Natural killer cell treated with Interleukin-12 subunit alpha and Interleukin-12 subunit beta and Interleukin-15 and Interleukin-18, amount 100 ng/mL, for 72 hours (primary cell): ENCODE measurements around the gene ID3. TPM values are rescaled to one million over a fixed set of nuclear protein-coding genes. Genes with fewer than 3 reads are reported as not detected.

Experiments
- ATAC-seq, 2 donors: fragments of 150-1000 bp; cut with Tn5 transposase in 1 of 2; sonication (Bioruptor Pico), chemical (Tn5 transposase) in 1 of 2; 2 replicates each; pipeline ENCODE4 v1.10.0; 2021
- DNase-seq: peaks from one replicate; pipeline ENCODE4 v3.0.0; 2022; ENCODE audit warnings: low spot score
- H3K27ac Mint-ChIP-seq, 2 donors: 1 replicate in 1 of 2; 2 replicates in 1 of 2; pipeline ENCODE4 v1.8.0; 2022; ENCODE audit warnings: mixed read lengths in 2 of 2, mild to moderate bottlenecking in 1 of 2, moderate library complexity in 1 of 2
- H3K27me3 Mint-ChIP-seq, 2 donors: 1 replicate in 1 of 2; 2 replicates in 1 of 2; pipeline ENCODE4 v1.8.0; 2022; ENCODE audit warnings: mixed read lengths in 2 of 2
- H3K36me3 Mint-ChIP-seq: one replicate; pipeline ENCODE4 v1.8.0; 2022; ENCODE audit warnings: mixed read lengths
- H3K4me1 Mint-ChIP-seq, 2 donors: 1 replicate in 1 of 2; 2 replicates in 1 of 2; pipeline ENCODE4 v1.8.0; 2022; ENCODE audit warnings: low read depth in 2 of 2, mixed read lengths in 2 of 2, mild to moderate bottlenecking in 1 of 2
- H3K4me3 Mint-ChIP-seq: one replicate; pipeline ENCODE4 v1.8.0; 2022; ENCODE audit warnings: mixed read lengths
- H3K9me3 Mint-ChIP-seq: 2 replicates; pipeline ENCODE4 v1.8.0; 2022; ENCODE audit warnings: mixed read lengths
- total RNA-seq, 2 donors: library from RNA; stranded (reverse); gene quantifications; one replicate each; pipeline ENCODE4 v1.2.3, GENCODE V29; 2022

ID3 gene
- total RNA-seq, 2 donors from 2014 or later = 2.6 to 5.0 TPM

DNA sequence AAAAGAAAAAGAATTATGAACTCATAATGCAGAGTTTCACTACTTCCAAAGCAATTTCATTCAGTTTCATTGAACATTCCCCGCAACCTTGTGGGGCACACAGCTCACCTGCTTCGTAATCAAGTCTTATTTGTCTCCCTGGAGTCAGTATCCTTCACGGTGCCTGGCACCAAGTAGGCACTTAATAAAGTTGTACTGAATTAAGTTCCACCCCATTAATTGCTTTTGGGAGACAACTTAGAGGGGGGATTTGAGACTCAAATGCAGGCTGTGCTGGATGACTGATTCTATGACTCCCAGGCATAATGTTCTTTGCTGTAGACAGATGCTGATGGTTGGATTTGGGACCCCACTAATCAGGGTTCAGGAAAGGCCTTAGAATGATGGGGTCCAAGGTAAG, 6.5 kb upstream of the ID3 start:
- Mint-ChIP-seq H3K9me3 (no peaks in the 10 kb centered on the region), H3K4me3 (no peak overlapping the region), H3K27me3 (peaks cover 56 to 78% of the 10 kb centered on the region in 2 donors), H3K27ac (no peak overlapping the region), H3K36me3 (no peaks in the 10 kb centered on the region), H3K4me1 (peaks cover 21 to 24% of the 10 kb centered on the region in 2 donors)
- no peak for DNase-seq
- no peak for ATAC-seq

DNA sequence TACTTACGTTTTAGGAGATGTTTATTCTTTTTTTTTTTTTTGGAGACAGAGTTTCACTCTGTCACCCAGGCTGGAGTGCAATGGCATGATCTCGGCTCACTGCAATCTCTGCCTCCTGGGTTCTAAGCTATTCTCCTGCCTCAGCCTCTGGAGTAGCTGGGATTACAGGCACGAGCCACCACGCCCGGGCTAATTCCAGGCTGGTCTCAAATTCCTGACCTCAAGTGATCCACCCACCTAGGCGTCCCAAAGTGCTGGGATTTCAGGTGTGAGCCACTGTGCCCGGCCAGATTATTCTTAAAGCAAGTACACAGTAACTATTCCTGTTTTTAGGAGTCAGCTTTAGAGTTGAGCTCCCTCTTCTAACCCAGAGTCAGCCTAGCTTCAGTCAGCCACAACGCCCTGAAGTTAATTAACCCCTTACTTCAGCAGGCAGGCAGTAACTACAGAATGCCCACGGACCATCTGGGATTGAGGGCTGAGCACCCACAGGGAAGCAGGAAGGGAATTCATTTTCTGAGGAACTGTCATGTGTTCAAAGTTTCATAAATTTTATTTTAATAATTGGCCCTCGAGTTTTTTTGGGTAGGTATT, 5.3 kb upstream of the ID3 start:
- no peaks in the 10 kb centered on the region for H3K36me3 Mint-ChIP-seq

DNA sequence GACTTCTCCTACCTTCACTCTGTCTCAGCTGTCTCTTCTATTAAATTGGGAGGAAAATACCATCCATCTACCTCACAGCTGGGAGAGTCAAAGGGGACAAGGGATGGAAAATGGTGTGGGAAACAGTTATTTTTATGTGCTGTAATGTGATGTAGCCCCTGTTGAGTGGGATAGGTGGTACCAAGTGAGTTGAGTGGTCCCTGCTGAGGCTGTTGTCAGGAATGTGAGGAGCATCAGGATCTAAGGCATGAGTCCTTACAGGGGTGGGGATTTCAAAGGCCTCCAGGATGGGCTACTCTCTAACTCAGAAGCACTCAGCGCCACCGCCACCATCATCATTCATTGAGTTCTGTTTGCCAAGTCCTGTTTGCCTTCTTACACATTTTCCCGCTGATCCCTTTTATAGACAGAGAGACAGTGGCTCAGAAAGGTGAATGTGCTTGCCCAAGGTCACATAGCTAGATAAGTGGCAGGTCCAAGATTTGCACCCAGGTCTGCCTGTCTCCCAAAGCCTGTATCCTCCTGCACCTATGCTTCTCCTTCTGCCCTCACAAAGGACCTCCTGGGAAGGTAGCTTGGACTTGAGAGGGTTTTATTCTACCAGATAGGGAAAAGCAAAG, 4.6 kb upstream of the ID3 start:
- DNase-seq (no peak), ATAC-seq (no peak)
- Mint-ChIP-seq H3K9me3 (no peaks in the 10 kb centered on the region), H3K27ac (peak overlapping the region; percentile 27 to 84), H3K27me3 (peaks cover 53 to 77% of the 10 kb centered on the region in 2 donors), H3K4me1 (peaks cover 32 to 38% of the 10 kb centered on the region in 2 donors), H3K36me3 (no peaks in the 10 kb centered on the region), H3K4me3 (peak overlapping the region; percentile 40)

More for the DNA sequence above, 5.3 kb upstream of the ID3 start:
- peaks cover 29 to 35% of the 10 kb centered on the region in 2 donors for H3K4me1 Mint-ChIP-seq
- no peak overlapping the region for H3K4me3 Mint-ChIP-seq
- peaks cover 60 to 82% of the 10 kb centered on the region in 2 donors for H3K27me3 Mint-ChIP-seq
- no peak for ATAC-seq
- no peak overlapping the region for H3K27ac Mint-ChIP-seq
- H3K9me3 Mint-ChIP-seq = no peaks in the 10 kb centered on the region
- no peak for DNase-seq

DNA sequence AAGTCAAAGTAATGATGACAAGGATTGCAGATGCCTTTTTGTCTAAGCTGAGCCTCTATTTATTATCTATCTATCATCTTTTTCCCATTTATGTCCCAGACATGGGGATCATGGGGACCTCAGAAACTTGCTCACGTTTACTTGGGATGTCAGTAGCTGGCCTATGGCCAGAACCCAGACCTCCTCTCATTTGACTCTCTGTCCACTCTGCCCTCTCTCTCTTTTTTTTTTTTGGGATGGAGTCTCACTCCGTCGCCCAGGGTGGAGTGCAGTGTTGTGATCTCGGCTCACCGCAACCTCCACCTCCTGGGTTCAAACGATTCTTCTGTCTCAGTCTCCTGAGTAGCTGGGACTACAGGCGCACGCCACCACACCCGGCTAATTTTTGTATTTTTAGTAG, 3.7 kb upstream of the ID3 start:
- peak overlapping the region; percentile 27 to 84 for H3K27ac Mint-ChIP-seq
- H3K27me3 Mint-ChIP-seq = peaks cover 47 to 69% of the 10 kb centered on the region in 2 donors
- no peaks in the 10 kb centered on the region for H3K9me3 Mint-ChIP-seq
- peaks cover 30 to 35% of the 10 kb centered on the region in 2 donors for H3K4me1 Mint-ChIP-seq
- ATAC-seq = no peak
- H3K4me3 Mint-ChIP-seq = peak overlapping the region; percentile 40
- no peaks in the 10 kb centered on the region for H3K36me3 Mint-ChIP-seq
- no peak for DNase-seq

DNA sequence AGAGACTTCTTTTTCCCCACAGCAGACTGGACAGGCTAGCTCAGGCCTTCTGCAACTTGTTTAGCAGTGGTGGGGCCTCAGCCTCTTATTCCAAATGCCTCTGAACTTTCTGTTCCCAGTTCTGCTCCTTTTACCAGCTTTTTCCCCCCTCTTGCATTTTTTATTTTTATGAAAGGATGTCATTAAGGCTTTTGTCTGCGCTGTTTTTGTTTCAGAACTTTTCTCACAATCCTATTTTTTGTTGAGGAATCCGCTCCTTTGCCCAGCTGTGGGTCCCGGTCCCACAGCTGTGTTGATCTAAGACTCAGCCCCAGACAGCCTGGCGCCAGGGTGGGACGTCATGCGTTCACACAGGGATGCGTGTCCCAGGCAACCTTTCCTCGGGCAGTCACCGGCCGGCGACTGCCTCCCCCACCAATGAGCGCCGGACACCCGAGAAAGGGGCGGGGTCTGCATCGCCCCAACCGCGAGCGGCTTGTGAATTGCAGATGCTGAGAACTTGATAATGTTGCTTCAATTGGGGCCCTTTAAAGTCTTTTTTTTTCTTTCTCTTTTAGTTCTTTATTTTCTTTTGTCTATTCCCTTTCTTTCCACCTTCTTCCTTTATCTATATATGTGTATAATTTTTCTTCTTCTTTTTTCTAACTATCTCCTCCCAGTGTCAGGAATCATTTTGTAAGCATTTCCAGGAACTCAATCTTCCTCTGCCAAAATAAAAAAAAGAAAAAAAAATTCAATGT, 3.0 kb upstream of the ID3 start:
- Mint-ChIP-seq H3K4me1 (peaks cover 34 to 40% of the 10 kb centered on the region in 2 donors), H3K27me3 (peaks cover 47 to 71% of the 10 kb centered on the region in 2 donors), H3K9me3 (no peaks in the 10 kb centered on the region), H3K4me3 (no peak overlapping the region), H3K36me3 (no peaks in the 10 kb centered on the region), H3K27ac (no peak overlapping the region)
- ATAC-seq (peak; percentile 37 to 61), DNase-seq (no peak)

DNA sequence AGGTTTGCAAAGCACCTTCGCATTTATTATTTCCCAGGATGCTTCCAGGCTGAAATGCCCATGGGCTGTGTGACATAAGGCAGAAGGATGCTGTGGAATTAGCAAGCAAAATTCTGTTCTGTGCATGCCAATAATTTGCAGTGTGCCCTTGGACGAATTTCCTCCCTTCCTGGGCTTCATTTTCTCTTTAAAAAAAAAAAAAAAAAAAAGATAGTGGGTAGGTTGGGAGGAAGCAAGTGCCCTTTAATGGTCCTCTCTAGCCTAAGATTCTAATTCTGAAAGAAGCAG, 2.5 kb upstream of the ID3 start:
- no peak for ATAC-seq
- Mint-ChIP-seq H3K4me1 (peaks cover 31 to 40% of the 10 kb centered on the region in 2 donors), H3K27ac (no peak overlapping the region), H3K4me3 (no peak overlapping the region), H3K9me3 (no peaks in the 10 kb centered on the region), H3K27me3 (peaks cover 44 to 67% of the 10 kb centered on the region in 2 donors), H3K36me3 (no peaks in the 10 kb centered on the region)
- no peak for DNase-seq

DNA sequence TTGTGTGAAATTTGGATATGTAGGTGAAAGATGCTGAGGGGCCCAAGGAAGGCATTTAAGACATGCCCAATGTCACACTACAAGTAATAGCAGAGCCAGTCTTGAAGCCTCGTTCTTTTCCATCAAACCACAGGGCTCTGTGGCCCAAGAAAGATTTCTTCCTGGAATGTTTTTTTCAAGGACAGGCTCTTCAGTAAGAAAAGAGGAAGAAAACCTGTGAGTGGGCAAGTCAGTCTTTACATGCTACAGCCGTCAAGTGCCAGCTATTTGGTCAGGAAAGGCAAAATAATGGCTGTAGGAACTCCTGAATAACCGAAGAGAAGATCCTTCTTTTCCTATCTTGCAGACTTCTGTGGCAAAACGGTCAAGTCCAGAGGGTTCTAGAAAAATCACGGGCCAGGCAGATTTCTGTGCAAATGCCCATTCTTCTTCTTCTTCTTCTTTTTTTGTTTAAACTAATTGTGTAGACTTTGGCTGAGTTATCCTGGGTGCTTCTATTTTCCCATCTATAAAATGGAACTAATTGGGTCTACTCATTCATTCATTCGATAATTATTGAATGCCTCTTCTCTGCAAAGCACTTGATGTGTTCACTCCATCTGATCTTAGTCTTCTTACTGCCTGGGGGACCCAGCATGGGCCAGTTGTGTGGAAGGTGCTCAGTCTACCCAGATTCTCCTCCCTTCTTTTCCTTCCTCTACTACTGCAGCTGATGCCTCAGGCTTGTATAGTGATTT, 1.9 kb upstream of the ID3 start:
- Mint-ChIP-seq H3K27me3 (peaks cover 45 to 64% of the 10 kb centered on the region in 2 donors), H3K27ac (no peak overlapping the region), H3K9me3 (no peaks in the 10 kb centered on the region), H3K4me1 (peaks cover 31 to 40% of the 10 kb centered on the region in 2 donors), H3K4me3 (no peak overlapping the region), H3K36me3 (no peaks in the 10 kb centered on the region)
- no peak for DNase-seq
- ATAC-seq = no peak

DNA sequence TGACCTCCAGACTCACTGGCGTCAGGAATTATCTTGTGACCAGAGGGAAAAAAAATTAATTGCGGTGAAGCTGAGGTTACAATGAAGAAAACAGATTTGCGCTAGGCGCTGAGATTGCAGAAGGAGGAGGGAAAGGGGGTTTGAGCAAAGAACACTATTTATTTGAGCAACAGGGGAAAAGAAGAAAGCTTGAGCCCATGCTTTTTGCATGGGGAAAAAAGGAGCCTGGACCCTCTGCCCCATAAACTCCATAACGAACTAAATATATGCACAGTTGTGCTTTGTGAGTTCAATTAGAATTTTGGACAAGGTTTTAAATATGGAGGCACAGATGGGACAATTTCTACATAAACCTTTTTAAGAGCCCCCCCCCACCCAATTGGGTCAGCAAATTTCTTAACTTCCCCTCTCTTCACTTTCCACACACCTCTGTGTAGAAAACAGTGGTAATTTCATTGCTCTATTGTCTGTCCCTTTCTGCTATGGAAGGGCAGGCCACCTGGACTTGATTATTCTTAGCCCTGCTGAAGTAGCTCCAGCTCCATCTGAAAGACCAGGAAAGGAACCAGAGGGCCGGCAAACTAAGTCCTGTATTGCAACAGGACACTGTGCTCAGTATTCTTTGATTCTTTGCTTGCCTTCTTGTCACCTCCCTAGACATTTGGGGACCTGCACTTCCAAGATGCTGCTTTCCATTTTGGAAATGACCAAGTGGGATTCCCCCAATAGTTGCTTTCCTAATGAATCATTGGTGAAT, 862 bp upstream of the ID3 start:
- DNase-seq (no peak), ATAC-seq (no peak)
- Mint-ChIP-seq H3K27me3 (peaks cover 42 to 53% of the 10 kb centered on the region in 2 donors), H3K4me1 (peaks cover 40 to 46% of the 10 kb centered on the region in 2 donors), H3K36me3 (no peaks in the 10 kb centered on the region), H3K4me3 (peak overlapping the region; percentile 86), H3K27ac (peak overlapping the region; percentile 44 to 76), H3K9me3 (no peaks in the 10 kb centered on the region)

DNA sequence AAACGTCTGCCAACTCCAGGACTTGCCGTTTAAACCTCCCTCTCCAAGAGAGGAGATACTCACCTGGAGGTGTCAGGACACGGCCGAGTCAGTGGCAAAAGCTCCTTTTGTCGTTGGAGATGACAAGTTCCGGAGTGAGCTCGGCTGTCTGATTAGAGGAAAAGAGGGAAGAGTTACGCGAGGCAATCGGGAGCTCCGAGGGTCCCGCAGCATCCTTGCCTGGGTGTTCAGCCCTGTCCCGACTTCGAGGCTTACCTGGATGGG, 497 bp downstream of the ID3 start:
- DNase-seq (no peak), ATAC-seq (no peak)
- Mint-ChIP-seq H3K9me3 (no peaks in the 10 kb centered on the region), H3K4me3 (peak overlapping the region; percentile 86), H3K36me3 (no peaks in the 10 kb centered on the region), H3K27me3 (peaks cover 44 to 49% of the 10 kb centered on the region in 2 donors), H3K27ac (peak overlapping the region; percentile 44 to 76), H3K4me1 (peaks cover 49 to 55% of the 10 kb centered on the region in 2 donors)

DNA sequence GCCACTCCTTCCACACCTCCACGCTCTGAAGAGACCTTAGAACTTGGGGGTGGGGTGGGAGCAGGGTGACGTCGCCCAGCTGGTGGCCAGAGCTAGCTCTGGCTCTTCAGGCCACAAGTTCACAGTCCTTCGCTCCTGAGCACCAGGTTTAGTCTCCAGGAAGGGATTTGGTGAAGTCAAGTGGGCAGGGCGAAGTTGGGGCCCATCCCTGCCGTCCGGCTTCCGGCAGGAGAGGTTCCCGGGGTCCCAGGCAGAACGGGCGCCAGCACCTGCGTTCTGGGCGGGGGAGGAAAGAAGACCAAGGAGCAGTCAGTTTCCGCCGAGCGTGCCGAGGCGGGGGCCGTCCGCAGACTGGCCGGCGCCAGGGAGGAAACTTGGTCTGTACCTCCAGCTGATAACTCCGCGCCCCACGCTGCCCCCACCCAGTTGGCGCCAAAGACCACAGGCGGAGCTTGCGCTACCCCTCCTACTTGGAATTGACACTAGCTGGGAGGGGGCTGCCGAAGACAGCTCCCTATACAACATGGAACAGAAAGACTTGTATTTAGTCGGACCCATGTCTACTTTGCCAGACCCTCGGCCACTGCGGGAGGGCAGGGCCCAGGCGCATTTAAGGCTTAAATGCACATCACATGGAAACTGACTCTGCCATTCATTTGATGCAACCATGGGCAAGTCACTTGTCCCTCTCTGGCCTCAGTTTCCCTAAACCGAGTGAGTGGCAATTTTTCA, 995 bp downstream of the ID3 start:
- Mint-ChIP-seq H3K9me3 (no peaks in the 10 kb centered on the region), H3K36me3 (no peaks in the 10 kb centered on the region), H3K4me3 (peak overlapping the region; percentile 86), H3K27me3 (peaks cover 40 to 44% of the 10 kb centered on the region in 2 donors), H3K4me1 (peaks cover 48 to 53% of the 10 kb centered on the region in 2 donors), H3K27ac (peak overlapping the region; percentile 44 to 76)
- no peak for ATAC-seq
- no peak for DNase-seq

DNA sequence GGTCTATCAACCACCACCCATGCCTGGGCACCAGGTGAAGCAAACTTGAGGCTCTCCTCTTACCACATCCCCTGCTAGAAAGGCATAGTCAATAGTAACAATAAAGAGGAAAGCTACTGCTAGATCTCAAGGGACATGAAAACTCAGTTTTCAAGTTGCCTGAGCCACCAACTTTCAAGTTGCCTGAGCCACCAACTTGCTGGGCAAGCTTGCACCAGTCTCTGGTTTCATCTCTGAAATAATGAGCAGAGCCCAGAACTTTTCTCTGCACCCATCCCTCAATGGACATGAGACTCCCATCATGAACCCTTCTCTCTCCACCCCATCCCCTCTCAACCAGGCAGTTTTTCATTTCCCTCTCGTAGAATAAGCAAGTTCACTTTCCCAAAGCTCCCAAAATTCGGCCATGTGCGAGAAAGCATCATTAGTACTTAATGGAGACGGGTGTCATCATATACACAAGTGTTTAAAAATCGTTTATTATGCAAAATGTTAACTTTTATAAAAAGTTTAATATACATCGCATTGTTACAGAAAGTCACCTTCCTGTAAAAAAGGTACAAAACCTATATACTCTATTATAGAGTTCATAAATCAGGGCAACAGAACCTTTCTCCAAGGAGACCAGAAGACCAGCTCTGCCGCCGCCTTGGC, 1.7 kb downstream of the ID3 start:
- Mint-ChIP-seq H3K4me1 (peaks cover 44 to 46% of the 10 kb centered on the region in 2 donors), H3K4me3 (peak overlapping the region; percentile 86), H3K36me3 (no peaks in the 10 kb centered on the region), H3K27me3 (peaks cover 36 to 37% of the 10 kb centered on the region in 2 donors), H3K9me3 (no peaks in the 10 kb centered on the region), H3K27ac (no peak overlapping the region)
- DNase-seq (no peak), ATAC-seq (no peak)

DNA sequence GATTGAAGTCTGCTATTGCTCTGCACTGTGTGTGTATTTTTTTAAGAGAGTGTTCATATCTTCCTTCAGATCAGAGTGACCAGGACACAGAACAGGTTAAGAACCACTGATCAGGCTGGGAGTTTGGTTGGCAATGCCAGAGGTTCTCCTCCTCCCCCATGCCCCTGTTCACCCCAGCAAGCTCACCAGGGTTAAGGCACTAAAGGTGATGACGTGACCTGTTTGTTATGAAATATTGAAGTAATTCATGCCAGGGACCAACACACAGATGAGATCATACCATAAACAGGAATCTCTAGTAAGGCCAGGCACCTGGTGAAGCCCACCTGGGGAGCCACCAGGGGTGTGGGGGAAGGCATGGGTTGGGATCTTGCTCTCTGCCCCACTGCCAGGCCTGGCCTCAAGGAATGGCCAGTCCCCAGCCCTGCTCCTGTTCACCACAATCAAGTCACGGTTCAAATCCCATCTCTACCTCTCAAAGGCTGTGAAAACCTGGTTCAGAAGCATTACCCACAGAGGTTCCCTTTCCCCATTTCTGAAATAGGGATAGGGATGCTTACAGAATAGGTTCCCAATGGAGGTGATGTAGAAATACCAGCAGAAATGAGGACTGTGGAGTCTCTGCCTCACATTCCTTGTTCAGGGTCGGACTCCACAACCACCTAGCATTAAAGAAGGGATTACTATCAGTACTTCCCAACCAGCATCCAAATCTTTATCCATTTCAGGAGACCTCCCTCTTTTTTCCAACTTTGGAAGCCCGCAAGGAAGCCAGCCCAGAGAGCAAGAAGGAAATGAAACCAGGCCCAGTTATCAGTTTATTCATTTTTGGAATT, 2.4 kb downstream of the ID3 start:
- peaks cover 39 to 42% of the 10 kb centered on the region in 2 donors for H3K4me1 Mint-ChIP-seq
- H3K4me3 Mint-ChIP-seq = peak overlapping the region; percentile 86
- no peaks in the 10 kb centered on the region for H3K36me3 Mint-ChIP-seq

More for the DNA sequence above, 2.4 kb downstream of the ID3 start:
- DNase-seq = no peak
- no peak for ATAC-seq
- Mint-ChIP-seq H3K27ac (no peak overlapping the region), H3K27me3 (peaks cover 30 to 31% of the 10 kb centered on the region in 2 donors), H3K9me3 (no peaks in the 10 kb centered on the region)
